ENCODE measurements around the gene MIEF1. TPM values are rescaled to one million over a fixed set of nuclear protein-coding genes. Genes with fewer than 3 reads are reported as not detected.

The MIEF1 gene
- total and polyA plus RNA-seq, 2 of the 8 experiments (the other 6 are each of a cell fraction or from before 2014, with no cell fraction given) = 16.8 to 32.7 TPM

DNA sequence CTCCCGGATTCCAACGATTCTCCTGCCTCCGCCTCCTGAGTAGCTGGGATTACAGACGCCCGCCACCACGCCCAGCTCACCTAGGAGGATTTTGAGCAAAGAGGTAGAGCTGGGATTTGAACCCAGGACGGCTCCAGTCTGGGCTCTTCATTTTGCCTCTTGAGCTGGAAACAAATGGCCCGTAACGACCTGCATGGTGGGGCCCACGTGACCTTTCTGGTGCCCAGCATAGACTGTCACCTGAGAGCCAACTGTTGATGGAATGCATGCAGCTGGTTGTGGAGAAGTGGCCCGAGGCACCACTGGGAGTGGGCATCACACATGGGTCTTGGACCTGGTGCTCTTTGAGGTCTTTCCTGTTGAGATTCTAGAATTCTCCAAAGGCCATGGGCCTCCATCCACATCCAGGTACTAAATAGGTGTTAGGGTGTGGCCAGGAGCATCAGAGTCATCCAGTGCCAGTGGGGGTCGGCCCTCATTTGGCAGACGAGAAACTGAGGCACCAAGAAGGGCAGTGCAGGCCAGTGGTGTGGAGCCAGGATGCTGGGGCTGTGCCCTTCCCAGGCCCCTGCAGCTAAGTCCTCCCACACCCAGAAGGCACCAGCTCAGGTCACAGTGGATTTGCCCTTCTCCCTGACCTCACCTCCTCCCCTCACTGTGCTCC lies 22.1 kb downstream of the MIEF1 start:
- FAIRE-seq (no peak), DNase-seq (ENCODE audit: low read depth in 1 of 2, low spot score in 2 of 2) (no peak)
- Histone ChIP-seq H3K23ac (ENCODE audit: insufficient read length) (no peak overlapping the region), H3K4me3 (ENCODE audit: extremely low read depth in 1 of 4, insufficient read depth in 2 of 4, low read depth in 3 of 4, low read length in 4 of 4) (no peak overlapping the region), H4K91ac (replicated peaks; ENCODE audit: insufficient read length, low read length) (no peak overlapping the region), H3K4me2 (ENCODE audit: insufficient read depth in 1 of 2, low read depth in 2 of 2, low read length in 2 of 2) (no peak overlapping the region; a peak in 1 of 4 replicates), H4K20me1 (replicated peaks in 1 of 2; ENCODE audit: control insufficient read depth in 1 of 2, insufficient read depth in 2 of 2, low read length in 2 of 2) (peaks cover 38 to 51% of the 10 kb centered on the region in 2 experiments), H3K23me2 (ENCODE audit: low read depth, low read length) (peaks cover 10% of the 10 kb centered on the region), H2BK5ac (ENCODE audit: low read depth, low read length) (no peak overlapping the region), H2BK15ac (ENCODE audit: low read length) (no peak overlapping the region), H3K36me3 (ENCODE audit: control insufficient read depth in 2 of 4, insufficient read depth in 4 of 4, low read length in 3 of 4) (peaks cover 25 to 41% (median 37%) of the 10 kb centered on the region in 4 experiments), H2AFZ (ENCODE audit: low read length) (no peak overlapping the region), H3K79me2 (ENCODE audit: control insufficient read depth in 1 of 2, insufficient read depth in 2 of 2, low read length in 2 of 2) (peaks cover 5 to 29% of the 10 kb centered on the region in 2 experiments; a peak in 3 of 4 replicates), H3K9ac (replicated peaks in 1 of 4; ENCODE audit: extremely low read depth in 1 of 4, low read depth in 3 of 4, low read length in 3 of 4) (no peak overlapping the region), H3K27me3 (replicated peaks in 1 of 4; ENCODE audit: control insufficient read depth in 3 of 4, extremely low read depth in 1 of 4, insufficient read depth in 3 of 4, low read length in 3 of 4) (no peaks in the 10 kb centered on the region), H2BK120ac (replicated peaks; ENCODE audit: low read depth, low read length) (no peak overlapping the region), H3K9me3 (ENCODE audit: insufficient read depth in 2 of 2, low read depth in 1 of 2, low read length in 1 of 2) (no peaks in the 10 kb centered on the region), H3K18ac (ENCODE audit: extremely low read depth, low read length) (no peak overlapping the region), H3K4me1 (replicated peaks in 1 of 4; ENCODE audit: control insufficient read depth in 3 of 4, insufficient read depth in 4 of 4, low read length in 3 of 4) (peaks cover 0 to 14% (median 4%) of the 10 kb centered on the region in 4 experiments; a peak in 5 of 7 replicates), H2BK12ac (ENCODE audit: low read depth, low read length) (no peak overlapping the region), H3K56ac (replicated peaks; ENCODE audit: insufficient read length, low read depth, low read length) (no peak overlapping the region), H3K14ac (ENCODE audit: insufficient read length) (no peak overlapping the region), H2BK20ac (ENCODE audit: low read length) (no peak overlapping the region), H4K5ac (ENCODE audit: insufficient read length, low read depth, low read length) (no peak overlapping the region), H3K27ac (ENCODE audit: low read depth, low read length) (no peak overlapping the region), H3K79me1 (ENCODE audit: low read depth, low read length) (peaks cover 4% of the 10 kb centered on the region; the same call in 1 of the 2 replicates), H2AK5ac (ENCODE audit: low read depth, low read length) (no peak overlapping the region), H3K4ac (replicated peaks; ENCODE audit: insufficient read length, low read depth, low read length) (no peak overlapping the region), H4K8ac (ENCODE audit: extremely low read depth, insufficient read depth, low read length) (no peak overlapping the region)
- WGBS, 2 experiments (ENCODE audit: extremely low coverage in 1 of 2, insufficient coverage in 1 of 2, insufficient read length in 1 of 2, insufficient replicate concordance in 2 of 2, low coverage in 1 of 2, low lambda C conversion rate in 2 of 2, missing lambda C conversion rate in 1 of 2) = 87% methylated on average over 13 of the region's 13 CpGs; no CpG with 5 or more reads in 1 of the 2 experiments
- ChIA-PET POLR2A (ENCODE audit: partially characterized antibody) (interaction anchor here (0.8 to 8.9 kb wide), 25 partner anchors 8 to 218 kb away, joined by 3 to 83 read pairs (median 6); partner anchors contain the start of genes MIEF1 and RPL3), CTCF (ENCODE audit: partially characterized antibody) (interaction anchor here (0.8 to 21.9 kb wide), 6 partner anchors 10 to 375 kb away, joined by 3 to 361 read pairs (median 6); partner anchors contain the start of gene MIEF1)
- no peak for TF ChIP-seq TBP (IDR thresholded peaks at IDR 0.05; ENCODE audit: low read depth, low read length)
- TF ChIP-seq POLR2A (IDR thresholded peaks at IDR 0.05; ENCODE audit: control extremely low read depth in 1 of 2, low read depth in 2 of 2, low read length in 2 of 2) = peak; percentile 57 to 65; a peak in 2 of 3 replicates
- no peak for TF ChIP-seq EGR1 (IDR thresholded peaks at IDR 0.05; ENCODE audit: borderline replicate concordance, low read depth, low read length)
- peak; percentile 90 for TF ChIP-seq POLR2AphosphoS5 (IDR thresholded peaks at IDR 0.05; ENCODE audit: low read depth, low read length)
- TF ChIP-seq TAF7 (optimal IDR thresholded peaks at IDR 0.05; ENCODE audit: borderline replicate concordance, low read depth, low read length) = peak; percentile 3
